Stimulated activated CD8-positive, alpha-beta memory T cell treated with anti-CD3 and anti-CD28 coated beads, Interleukin-4, amount 100 ng/mL, for 48 hours (primary cell): ENCODE measurements around the gene SLC35A4.
"Not testable (repeated sequence)": the region's sequence is repeated elsewhere in the genome, so short reads cannot be mapped to it uniquely, and the experiment has no call there.

Experiments used
- DNase-seq: peaks from one replicate; pipeline ENCODE4 v3.0.0-alpha.2; 2020

Gene SLC35A4

DNA sequence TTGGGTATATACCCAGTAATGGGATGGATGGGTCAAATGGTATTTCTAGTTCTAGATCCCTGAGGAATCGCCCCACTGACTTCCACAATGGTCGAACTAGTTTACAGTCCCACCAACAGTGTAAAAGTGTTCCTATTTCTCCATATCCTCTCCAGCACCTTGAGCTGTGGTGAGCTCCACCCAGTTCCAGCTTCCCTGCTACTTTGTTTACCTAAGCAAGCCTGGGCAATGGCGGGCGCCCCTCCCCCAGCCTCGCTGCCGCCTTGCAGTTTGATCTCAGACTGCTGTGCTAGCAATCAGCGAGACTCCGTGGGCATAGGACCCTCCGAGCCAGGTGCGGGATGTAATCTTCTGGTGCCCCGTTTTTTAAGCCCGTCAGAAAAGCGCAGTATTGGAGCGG is 28.4 kb downstream of the SLC35A4 start:
- DNase-seq: not testable (repeated sequence)

DNA sequence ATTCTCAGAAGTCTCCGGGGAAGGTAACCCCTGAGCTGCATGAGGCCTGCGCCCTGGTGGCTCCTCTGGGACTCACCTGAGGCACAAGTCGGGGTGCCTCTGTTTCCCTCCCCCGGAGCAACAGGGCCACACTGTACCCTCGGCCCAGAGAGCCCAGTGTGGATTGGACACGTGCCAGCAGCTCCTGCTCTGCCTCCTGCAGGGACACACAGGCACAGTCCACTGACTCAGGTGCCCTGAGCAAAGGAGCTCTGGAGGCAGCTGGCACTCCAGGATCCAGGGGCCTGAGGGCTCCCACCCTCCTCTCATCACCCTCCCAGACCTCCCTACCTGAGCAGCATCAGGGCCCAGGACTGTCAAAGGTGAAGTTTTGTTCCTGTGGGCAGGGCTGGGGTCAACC is 29.5 kb downstream of the SLC35A4 start:
- DNase-seq: no peak

DNA sequence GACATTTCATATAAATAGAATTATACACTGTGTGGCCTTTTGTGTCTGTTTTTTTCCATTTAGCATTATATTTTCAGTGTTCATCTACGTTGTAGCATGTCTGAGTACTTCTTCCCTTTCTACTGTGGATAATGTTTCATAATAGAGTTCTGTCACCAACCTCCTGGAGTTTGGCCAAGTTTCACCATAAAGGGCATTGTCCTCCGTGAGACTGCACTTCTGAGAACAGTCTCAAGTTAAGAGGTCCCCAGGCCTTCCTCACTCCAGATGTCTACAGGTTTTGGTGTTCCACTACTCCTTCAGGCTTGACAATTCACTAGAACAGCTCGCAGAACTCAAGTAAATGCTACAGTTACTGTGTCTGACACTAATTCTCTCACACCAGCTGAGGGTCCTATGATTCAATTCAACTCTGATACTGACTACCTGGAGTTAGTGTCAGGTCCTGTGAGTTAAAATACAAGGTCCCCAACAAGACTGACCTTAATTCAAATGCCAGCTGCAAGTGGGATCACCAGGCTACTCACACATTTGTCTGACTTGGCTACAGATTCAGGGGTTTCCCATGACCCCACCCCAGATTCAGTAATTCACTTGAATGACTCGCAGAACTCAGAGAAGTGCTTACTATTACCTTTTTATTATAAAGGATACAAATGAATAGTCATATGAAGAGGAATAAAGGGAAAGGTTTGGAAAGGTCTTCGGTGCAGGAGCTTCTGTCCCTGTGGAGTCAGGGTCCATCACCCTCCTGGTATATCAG is 31.1 kb downstream of the SLC35A4 start:
- no peak for DNase-seq

DNA sequence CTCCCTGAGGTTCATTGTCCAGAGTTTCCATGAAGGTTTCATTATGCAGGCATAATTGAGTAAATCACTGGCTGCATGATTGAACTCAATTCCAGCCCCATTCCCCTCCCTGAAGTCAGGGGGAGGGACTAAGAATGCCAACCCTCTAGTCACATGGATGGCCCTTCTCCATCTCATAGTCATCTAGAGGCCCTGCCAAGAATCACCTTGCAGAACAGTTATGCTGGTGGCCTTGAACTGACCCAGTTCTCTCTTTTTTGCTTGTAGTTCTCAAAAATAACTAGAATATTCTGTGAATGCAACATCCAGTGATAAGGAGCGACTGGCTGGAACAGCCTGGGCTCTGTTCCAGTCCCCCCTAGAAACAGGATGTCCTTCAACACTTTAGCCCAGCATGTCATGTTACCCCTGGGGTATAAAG is 31.7 kb downstream of the SLC35A4 start:
- DNase-seq: no peak

DNA sequence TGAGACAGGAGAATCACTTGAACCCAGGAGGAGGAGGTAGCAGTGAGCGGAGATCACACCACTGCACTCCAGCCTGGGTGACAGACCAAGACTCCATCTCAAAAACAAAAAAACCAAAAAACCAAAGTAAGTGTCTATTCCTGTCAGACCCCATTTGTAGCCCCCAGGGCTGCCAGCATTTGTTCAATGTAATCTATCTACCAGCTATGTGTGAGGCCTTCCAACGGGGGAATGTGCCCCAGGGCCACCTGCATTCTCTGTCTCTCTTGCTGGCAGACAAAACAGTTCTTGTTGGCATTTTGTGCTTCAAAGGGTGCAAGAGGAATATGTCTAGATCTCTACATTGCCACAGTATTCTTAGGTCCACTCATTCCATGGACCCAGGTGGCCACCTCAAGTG is 34.2 kb downstream of the SLC35A4 start:
- no peak for DNase-seq

DNA sequence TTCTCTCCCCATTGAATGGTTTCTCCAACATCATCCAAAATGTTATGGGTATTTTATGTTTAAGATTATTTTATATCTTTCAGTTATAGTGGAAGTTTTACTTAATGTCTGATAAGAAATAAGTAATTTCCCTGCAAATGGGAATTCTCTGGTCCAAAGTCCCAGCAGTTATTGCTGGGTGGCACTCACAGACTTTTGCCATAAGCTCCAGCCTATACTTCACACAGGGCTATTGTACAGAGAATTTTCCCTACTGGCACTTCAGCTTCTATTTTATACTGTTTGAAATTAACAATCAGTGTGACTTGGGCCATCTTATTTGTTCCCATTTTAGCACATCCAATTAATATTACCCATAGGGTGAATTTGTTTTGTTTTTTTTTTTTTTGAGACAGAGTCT is 35.5 kb downstream of the SLC35A4 start:
- DNase-seq: no peak

DNA sequence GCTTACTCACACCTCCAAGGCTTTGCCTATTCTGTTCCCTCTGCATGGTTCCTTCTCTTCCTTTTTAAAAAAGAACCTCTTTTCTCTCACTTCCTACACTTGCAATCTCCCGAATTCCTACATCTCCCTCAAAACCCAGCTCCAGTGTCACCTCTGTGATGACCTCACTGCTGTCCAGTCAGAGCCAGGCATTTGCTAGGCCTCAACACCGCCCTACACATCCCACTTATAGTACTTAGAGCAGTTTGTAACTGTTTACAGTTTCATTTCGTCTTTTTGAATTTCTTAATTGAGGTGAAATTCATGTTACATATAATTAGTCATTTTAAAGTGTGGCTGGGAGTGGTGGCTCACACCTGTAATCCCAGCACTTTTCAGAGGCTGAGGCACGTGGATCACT is 37.5 kb downstream of the SLC35A4 start:
- DNase-seq: no peak

DNA sequence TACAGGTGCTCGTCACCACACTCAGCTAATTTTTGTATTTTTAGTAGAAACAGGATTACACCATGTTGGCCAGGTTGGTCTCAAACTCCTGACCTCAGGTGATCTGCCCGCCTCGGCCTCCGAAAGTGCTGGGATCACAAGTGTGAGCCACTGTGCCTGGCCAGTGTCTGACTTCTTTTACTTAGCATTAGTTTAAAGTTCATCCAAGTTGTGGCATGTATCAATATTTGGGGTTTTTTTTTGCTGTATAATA is 38.7 kb downstream of the SLC35A4 start:
- DNase-seq: not testable (repeated sequence)

DNA sequence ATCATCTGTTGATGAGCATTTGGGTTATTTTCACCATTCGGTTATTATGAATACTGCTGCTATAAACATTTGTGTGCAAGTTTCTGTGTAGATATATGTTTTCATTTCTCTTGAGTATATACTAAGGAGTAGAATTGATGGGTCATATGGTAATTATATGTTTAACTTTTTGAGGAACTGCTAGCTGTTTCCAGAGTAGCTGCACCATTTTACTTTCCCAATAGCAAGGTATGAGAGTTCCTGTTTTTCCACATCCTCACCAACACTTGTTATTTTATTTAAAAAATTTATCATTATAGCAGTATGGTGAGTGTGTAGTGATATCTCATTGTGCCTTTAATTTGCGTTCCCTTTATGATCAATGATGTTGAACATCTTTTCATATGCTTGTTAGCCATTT is 39.1 kb downstream of the SLC35A4 start:
- DNase-seq: no peak

DNA sequence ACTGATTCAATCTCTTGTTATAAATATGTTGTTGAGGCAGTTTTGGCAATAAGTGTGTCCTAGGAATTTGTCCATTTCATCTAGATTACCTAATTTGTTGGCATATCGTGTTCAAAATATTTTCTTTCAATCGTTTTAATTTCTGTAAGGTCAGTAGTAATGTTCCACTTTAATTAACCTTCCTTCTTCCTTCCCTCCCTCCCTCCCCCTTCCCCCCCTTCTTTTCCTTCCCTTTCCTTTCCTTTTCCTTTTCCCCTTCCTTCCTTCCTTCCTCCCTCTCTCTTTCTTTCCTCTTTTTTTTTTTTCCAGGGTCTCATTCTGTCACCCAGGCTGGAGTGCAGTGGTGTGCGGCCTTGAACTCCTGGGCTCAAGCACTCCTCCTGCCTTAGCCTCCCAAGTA is 41.3 kb downstream of the SLC35A4 start:
- no peak for DNase-seq

DNA sequence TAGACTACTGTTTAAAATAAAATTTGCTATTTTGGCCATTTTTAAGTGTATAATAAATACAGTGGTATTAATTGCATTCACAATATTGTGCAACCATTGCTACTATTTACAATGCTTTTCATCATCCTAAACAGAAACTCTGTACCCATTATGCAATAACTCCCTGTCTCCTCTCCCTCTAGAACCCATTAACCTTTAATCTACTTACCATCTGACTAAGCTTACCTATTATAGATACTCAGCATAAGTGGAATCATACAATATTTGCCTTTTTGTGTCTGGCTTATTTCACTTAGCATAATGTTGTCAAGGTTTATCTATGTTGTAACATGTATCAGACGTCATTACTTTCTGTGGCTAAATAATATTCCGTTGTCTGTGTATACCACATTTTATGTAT is 42.4 kb downstream of the SLC35A4 start:
- no peak for DNase-seq

DNA sequence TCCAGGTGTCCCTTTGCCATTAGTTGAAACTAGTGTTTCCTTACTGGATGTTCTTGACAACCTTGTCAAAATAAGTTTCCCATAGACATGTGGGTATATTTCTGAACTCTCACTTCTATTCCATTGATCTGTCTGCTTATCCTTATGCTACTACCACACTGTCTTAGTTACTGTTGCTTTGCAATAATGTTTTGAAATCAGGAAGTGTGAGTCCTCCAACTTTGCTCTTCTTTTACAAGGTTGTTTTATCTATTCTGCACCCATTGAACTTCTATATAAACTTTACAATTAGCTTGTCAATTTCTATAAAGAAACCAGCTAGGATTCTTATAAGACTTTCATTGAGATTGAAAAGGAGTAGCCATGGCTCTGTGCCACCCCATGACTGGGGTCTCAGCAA is 44.1 kb downstream of the SLC35A4 start:
- DNase-seq: no peak

DNA sequence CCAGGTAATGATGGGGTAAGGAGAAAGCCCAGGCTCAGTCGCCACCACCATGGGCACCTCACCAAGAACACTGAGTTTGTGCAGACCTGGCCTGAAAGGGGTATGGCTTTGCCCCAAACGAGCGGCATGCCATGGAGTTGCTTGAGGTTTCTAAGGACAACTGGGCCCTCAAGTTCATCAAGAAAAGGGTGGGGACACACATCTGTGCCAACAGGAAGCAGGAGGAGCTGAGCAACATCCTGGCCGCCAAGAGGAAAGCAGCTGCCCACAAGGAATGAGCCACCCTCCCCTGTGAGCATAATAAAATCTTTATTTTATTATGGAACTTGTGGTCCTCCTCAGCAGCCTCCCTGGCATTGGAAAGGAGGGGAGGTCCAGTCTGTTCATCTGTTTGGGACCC is 44.5 kb downstream of the SLC35A4 start:
- DNase-seq: no peak

DNA sequence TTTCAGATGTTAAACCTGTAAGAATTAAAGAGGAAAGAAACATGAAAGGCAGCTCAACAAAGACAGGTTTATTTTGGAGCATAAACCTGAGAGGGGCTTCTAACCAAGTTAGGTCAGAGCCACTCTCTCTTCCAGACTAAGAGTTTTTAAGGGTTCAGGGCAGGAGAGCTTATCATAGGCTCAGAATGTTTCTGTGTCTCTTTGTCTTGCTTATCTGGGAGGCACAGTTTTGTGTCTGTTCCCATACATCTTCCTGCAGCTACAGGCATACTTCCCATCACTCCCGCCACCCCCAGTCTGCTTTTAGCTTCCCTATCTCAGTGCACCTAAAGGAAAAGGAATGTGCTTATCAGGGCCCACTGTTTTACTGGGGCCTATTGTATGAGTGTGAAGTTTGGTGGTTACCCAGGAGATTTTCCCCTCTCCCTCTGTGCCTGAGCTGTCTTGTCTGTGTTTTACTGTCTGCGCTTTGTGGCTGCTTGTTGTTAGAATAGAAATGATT is 46.4 kb downstream of the SLC35A4 start:
- no peak for DNase-seq
